Stimulated activated CD4-positive, alpha-beta T cell treated with anti-CD3 and anti-CD28 coated beads, Interleukin-12 subunit alpha, Interleukin-12 subunit beta, amount 100 ng/mL, for 24 hours (primary cell): ENCODE measurements around the gene C1QL1.

Source experiments
- DNase-seq, 2 experiments: peaks; one replicate each; pipeline ENCODE4 v3.0.0-alpha.2; 2020; ENCODE audit warnings: low read depth in 2 of 2

Gene C1QL1

DNA sequence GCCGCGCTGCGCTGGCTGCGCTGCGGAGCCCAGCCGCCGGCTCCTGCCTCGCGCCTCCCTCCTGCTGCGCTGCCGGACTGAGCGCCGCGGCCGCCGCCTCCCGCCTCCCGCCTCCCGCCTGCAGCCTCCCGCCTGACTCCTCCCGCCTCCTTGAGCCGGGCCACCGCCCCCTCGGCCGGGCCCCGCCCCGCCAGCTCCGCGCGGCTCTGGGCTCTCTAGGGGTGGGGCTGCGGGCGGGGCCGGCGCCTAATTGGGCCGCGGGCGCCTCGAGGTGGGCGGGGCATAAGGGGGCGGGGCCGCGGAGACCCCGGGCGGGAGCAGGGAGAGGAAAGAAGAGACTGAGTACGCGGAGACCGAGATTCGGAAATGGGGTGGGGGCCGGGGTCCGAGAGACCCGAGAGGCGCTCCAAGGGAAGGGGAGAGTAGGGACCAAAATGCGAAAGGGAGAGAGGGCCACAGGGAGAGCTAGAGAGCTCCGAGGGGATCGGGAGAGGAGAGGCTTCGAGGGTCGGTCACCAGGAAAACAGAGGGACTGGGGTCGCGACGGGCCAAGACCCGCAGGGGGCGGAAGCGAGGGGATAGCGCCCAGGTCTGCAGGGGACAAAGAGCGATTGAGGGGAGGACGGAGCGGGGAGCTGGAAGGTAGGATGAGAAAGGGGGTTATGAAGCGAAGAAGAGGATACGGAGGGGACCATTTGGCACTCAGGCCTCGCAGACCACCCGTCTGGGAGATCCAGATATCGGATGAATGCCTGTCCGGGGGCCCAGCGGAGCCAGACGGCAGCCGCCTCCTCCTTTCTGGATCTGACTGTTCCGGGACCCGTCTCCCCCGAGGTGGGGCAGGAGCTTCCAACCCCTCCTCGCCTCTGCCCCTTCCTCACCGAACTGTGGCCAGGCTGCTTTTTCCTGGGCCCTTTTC, at the start of gene C1QL1:
Gene C1QL1 (minus strand): TSS at position 79 of the 919 bp plus-strand sequence. CDS start 255 bp downstream, outside the sequence.
- peak; percentile 74 to 87 for DNase-seq

DNA sequence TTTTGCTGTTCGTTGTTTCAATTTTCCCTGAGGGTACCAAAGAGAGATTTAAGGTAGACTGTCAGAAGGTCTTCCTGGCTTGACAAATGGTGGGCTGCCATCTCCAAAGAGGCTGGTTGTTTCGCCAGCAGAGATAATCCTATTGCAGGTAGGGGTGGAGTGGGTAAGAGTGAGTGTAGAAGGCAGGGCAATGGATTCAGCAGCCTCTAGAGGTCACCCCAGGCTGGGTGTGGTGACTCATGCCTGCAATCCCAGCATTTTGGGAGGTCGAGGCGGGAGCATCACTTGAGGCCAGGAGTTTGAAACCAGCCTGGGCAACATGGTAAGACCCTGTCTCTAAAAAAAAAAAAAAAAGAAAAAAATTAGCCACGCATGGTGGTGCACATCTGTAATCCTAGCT, 48.7 kb upstream of the C1QL1 start:
- no peak for DNase-seq

DNA sequence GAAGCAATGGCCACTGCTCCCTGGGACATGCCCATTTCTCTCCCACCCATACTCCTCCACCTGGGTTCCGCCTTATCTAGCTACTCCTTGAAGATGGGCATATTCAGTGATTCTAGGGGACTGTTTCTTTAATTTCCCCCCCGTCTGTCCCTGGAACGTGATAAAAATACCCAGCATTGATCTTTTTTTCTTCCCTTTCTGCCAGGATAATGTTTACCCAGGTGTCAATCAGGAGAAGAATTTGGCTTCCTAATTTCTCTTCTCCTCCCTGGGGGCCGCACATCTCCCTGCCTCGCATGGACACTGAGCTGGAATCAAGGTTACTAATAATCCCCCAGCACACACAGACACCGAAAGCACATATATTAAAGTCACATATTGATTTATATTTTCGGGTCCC, 48.1 kb upstream of the C1QL1 start:
- no peak for DNase-seq

DNA sequence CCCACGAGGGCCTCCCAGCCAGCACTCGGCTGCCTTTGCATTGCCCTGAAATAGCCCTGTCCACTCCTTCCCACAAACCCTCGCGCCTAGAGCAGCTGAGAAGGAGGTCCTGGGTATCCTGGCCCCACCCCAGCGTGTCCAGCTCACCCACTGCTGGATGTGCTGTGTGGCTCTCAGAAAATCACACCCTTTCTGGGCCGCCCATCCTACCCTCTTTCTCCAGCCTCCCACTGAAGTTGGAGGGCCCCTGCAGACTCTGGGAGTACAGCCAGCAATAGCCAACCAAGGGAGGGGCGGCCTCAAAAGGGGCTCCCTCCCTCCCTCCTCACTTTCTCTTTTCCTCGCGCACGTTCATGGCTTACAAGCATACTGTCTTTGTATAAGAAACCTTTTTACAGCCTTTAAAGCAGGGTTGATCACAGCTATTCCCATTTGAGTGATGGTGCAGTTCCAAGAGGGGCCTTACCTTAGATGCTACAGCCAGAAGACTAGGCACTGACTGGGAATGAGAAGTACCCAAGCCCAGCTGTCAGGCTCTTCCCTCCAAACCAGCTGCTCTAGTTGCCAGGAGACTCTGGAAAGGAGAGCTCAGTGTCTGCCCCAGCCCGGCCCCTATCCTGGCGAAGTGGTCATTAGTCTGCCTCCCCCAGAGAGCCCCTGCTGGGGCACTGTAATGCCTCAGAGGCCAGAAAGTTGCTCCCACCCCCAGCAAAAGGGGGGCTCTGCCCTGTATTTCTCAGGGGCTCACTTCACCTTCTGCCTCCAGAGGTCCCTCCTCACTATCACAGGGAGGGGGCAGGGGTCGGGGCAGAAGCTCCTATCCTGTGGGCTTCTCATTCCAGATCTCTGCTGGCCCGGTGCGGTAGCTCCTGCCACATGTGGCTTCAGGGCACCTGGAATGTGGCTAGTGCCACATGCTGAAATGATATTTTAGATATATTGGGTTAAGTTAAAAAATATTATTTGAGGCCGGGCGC, 45.2 kb upstream of the C1QL1 start:
- no peak for DNase-seq

DNA sequence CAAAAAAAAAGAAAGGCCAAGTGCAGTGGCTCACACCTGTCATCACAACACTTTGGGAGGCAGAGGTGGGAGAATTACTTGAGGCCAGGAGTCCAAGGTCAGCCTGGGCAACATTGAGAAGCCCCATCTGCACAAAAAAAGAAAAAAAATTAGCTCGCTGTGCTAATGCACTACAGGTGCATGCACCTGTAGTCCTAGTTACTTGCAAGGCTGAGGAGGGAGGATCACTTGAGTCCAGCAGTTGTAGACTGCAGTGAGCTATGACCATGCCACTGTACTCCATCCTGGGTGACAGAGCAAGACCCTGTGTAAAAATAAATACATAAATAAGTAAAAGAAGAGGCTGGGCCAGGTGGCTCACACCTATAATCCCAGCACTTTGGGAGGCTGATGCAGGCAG, 43.7 kb upstream of the C1QL1 start:
- DNase-seq = no peak

GRCh38 chr17:45009676-45010467, 41.8 kb upstream of the C1QL1 start:
- no peak for DNase-seq

DNA sequence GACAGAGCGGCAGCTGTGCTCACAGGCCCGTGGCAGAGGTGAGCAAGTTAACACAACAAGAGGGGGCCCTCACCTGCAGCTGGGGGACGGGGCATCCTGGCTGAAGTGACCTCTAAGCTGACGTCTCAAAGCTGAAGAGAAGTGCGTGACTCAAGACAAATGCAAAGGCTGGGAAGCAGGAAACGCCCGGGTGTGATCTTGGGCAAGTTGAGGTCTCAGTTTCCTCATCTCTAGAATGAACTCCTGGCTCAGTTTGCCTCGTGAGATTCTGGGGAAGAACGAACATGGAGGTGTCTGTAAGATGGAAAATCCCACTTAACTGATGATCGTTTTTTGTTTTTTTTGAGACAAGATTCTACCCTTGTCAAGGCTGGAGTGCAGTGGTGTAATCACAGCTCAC, 40.1 kb upstream of the C1QL1 start:
- DNase-seq = no peak

GRCh38 chr17:45006927-45007461, 38.9 kb upstream of the C1QL1 start:
- DNase-seq = no peak

DNA sequence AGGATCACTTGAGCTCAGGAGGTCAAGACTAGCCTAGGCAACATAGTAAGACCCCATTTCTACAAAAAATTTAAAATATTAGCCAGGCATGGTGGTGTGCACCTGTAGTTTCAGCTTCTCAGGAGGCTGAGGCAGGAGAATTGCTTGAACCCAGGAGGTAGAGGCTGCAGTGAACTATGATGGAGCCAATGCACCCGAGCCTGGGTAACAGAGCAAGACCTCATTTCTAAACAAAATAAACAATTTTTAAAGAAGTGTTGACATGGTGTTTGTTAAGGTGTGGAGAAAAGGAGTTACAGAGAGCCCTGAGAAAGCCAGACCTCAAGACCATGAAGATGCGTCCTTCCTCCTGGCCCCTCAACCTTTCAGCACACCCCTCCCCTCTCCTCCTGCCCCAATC, 37.6 kb upstream of the C1QL1 start:
- no peak for DNase-seq

- no peak for DNase-seq
These were observed 36.3 kb upstream of the C1QL1 start for GRCh38 chr17:45004388-45004787.

- no peak for DNase-seq
These were observed 35.8 kb upstream of the C1QL1 start for GRCh38 chr17:45003877-45004276.

DNA sequence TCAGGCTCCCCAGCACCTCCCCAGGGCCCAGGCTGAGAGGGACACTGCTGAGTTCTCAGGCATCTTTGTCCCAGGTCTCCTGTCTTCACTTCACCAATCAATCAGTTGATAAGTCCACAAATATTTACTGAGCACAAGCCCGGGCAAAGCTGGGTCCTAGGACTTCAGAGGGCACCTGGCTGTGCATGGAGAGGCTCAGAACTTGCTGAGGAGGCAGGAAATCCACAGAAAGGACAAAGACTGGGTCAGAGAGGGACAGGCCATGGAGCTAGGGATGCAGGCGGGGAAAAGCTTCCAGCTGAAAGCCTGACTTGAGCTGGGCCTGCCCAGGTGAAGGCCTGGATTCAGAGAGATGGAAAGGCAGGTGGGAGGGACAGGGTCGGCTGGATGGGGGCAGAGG, 33.2 kb upstream of the C1QL1 start:
- no peak for DNase-seq

DNA sequence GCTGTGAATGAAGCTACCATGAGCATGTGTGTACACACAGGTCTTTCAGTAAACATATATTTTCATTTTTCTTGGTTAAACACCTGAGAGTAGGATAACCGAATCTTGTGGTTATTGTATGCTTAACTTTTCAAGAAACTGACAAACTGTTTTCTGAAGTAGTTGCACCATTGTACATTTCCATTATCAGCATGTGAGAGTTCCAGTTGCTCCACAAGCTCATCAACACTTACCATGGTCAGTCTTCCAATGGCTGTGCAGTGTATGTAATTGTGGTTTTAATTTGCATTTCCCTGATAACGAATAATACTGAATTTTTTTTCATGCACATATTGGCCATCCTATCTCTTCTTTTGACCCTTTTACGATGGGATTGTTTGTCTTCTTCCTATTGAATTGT, 31.3 kb upstream of the C1QL1 start:
- DNase-seq = no peak

DNA sequence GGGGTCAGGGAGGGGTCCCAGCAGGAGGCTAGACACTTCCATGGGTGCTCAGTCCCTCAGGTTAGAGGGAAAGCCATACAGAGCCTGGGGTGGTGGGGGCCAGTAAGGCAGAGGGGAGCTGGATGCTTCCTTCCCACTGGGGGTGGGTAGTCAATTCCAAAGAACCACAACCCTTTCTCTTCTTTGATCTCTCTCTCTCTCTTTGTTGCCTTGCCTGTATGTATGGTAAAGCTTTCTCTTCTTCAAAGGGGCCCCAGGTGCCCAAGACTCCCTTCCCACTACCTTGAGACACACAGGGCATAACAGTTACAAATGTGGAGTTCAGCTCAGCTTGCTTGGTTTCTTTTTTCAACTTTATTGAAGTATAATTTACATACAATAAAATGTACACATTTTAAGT, 30.5 kb upstream of the C1QL1 start:
- no peak for DNase-seq

- DNase-seq = no peak
These were observed 29.8 kb upstream of the C1QL1 start for GRCh38 chr17:44997733-44998520.

- DNase-seq = no peak
These were observed 28.2 kb upstream of the C1QL1 start for GRCh38 chr17:44996304-44996703.

DNA sequence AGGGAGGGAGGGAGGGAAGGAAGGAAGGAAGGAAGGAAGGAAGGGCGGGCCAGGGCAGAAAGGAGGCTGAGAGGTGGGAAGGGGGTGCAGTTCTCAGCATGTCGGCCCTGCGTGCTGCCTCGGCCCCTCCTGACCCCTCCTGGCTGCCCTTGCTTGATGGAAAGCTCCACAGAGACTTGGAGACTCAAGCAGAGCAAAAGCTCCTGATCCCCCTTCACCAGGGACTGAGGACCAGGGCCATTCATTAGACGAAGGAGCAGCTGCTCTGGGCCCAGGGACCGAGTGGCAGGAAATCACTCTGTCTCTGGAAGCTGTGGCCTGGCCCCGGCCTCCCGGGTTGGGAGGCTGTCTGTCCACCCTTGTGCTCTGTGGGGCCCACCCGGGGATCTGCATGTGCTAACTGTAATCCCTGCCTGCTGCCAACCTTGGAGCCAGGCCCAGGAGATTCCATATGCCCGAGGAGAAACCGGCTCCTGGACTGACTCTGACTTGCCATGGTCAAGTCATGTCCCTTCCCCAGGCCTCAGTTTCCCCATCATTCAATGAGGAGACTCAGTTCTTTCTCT, 27.4 kb upstream of the C1QL1 start:
- DNase-seq = no peak

GRCh38 chr17:44992242-44992939, 24.3 kb upstream of the C1QL1 start:
- DNase-seq = no peak

GRCh38 chr17:44990994-44991393, 22.9 kb upstream of the C1QL1 start:
- DNase-seq = no peak
